Measurements from ENCODE around the gene RPL37. TPM values are rescaled to one million over a fixed set of nuclear protein-coding genes. Genes with fewer than 3 reads are reported as not detected.
"Not testable (repeated sequence)": the region's sequence is repeated elsewhere in the genome, so short reads cannot be mapped to it uniquely, and the experiment has no call there.

The RPL37 gene
- total RNA-seq, 6 experiments from 2014 or later, result 854 to 1,142 (median 1,034) TPM

GRCh38 chr5:40875958-40876357, 40.9 kb upstream of the RPL37 start:
- peaks cover 11% of the 10 kb centered on the region for H3K9me3 Mint-ChIP-seq
- no peak for DNase-seq
- no peak overlapping the region for H3K27ac Mint-ChIP-seq
- peaks cover 11% of the 10 kb centered on the region for H3K36me3 Mint-ChIP-seq (ENCODE audit: low read depth)
- TF ChIP-seq, protein P1, sequence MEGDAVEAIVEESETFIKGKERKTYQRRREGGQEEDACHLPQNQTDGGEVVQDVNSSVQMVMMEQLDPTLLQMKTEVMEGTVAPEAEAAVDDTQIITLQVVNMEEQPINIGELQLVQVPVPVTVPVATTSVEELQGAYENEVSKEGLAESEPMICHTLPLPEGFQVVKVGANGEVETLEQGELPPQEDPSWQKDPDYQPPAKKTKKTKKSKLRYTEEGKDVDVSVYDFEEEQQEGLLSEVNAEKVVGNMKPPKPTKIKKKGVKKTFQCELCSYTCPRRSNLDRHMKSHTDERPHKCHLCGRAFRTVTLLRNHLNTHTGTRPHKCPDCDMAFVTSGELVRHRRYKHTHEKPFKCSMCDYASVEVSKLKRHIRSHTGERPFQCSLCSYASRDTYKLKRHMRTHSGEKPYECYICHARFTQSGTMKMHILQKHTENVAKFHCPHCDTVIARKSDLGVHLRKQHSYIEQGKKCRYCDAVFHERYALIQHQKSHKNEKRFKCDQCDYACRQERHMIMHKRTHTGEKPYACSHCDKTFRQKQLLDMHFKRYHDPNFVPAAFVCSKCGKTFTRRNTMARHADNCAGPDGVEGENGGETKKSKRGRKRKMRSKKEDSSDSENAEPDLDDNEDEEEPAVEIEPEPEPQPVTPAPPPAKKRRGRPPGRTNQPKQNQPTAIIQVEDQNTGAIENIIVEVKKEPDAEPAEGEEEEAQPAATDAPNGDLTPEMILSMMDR (IDR thresholded peaks at IDR 0.05), result no peak
- no peak overlapping the region for H3K4me3 Mint-ChIP-seq
- H3K4me1 Mint-ChIP-seq (ENCODE audit: low read depth), result peaks cover 10% of the 10 kb centered on the region
- peaks cover 3% of the 10 kb centered on the region for H3K27me3 Mint-ChIP-seq (ENCODE audit: insufficient read depth)

- Mint-ChIP-seq H3K27ac (no peak overlapping the region), H3K36me3 (ENCODE audit: low read depth) (peaks cover 11% of the 10 kb centered on the region), H3K4me3 (no peak overlapping the region), H3K4me1 (ENCODE audit: low read depth) (peaks cover 8% of the 10 kb centered on the region; the same call in 1 of the 2 replicates), H3K9me3 (peaks cover 11% of the 10 kb centered on the region), H3K27me3 (ENCODE audit: insufficient read depth) (peaks cover 7% of the 10 kb centered on the region)
- TF ChIP-seq, protein P1 (IDR thresholded peaks at IDR 0.05), result no peak
- DNase-seq, result no peak
Observed at GRCh38 chr5:40873286-40873880, 38.4 kb upstream of the RPL37 start.

GRCh38 chr5:40872253-40872652, 37.2 kb upstream of the RPL37 start:
- not testable (repeated sequence) for DNase-seq; H3K27me3 Mint-ChIP-seq (ENCODE audit: insufficient read depth); H3K9me3 Mint-ChIP-seq; H3K36me3 Mint-ChIP-seq (ENCODE audit: low read depth); H3K4me3 Mint-ChIP-seq; H3K27ac Mint-ChIP-seq; H3K4me1 Mint-ChIP-seq (ENCODE audit: low read depth)

DNA sequence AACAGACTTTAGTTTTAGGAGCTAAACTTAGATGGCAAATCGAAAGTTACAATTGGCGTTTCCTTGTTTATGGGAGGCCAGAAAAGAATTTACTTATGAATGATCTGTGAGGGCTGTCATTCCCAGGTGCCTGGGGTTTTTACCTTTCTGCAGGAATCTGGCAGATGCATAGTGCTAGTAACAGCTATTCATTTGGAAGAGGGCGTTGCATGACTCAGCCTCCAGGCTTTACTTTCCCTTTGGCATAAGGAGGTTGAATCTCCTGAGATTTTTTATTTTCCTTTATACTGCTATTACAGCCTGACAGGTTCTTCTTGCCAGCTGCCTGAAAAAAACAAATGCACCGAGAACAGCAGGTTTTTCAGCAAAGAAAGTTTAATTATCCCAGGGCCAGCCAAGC, 36.2 kb upstream of the RPL37 start:
- no peaks in the 10 kb centered on the region for H3K9me3 Mint-ChIP-seq
- peak overlapping the region; percentile 40; the same call in 1 of the 2 replicates for H3K4me3 Mint-ChIP-seq
- peaks cover 8% of the 10 kb centered on the region; the same call in 1 of the 2 replicates for H3K4me1 Mint-ChIP-seq (ENCODE audit: low read depth)
- H3K36me3 Mint-ChIP-seq (ENCODE audit: low read depth), result no peaks in the 10 kb centered on the region
- TF ChIP-seq, protein P1 (IDR thresholded peaks at IDR 0.05), result no peak
- peaks cover 7% of the 10 kb centered on the region for H3K27me3 Mint-ChIP-seq (ENCODE audit: insufficient read depth)
- H3K27ac Mint-ChIP-seq, result no peak overlapping the region
- DNase-seq, result no peak

GRCh38 chr5:40869384-40869783, 34.4 kb upstream of the RPL37 start:
- TF ChIP-seq, protein P1 (IDR thresholded peaks at IDR 0.05), result no peak
- Mint-ChIP-seq H3K27me3 (ENCODE audit: insufficient read depth) (peaks cover 11% of the 10 kb centered on the region), H3K36me3 (ENCODE audit: low read depth) (peaks cover 10% of the 10 kb centered on the region), H3K4me1 (ENCODE audit: low read depth) (peaks cover 8% of the 10 kb centered on the region; the same call in 1 of the 2 replicates), H3K9me3 (peaks cover 10% of the 10 kb centered on the region), H3K4me3 (no peak overlapping the region), H3K27ac (no peak overlapping the region)
- no peak for DNase-seq

DNA sequence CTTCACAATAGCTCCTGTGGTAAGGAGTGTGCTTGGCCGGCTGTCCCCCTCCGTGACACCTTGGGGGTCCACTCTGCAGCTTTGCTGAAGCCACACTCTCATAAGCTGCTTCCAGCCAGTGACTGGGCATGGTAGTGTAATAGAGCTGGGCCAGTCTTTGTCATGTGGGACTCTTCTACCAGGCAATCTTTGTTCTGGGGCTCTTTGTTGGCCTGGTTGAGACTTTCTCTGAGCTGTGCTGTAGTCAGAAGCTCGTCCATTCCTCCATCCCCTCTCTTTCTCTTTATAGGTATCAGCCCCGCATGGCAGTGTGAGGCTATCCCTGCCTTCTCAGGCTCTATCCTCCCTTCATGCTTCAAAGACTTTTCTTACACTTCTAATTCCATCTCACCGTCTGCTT, 31.8 kb upstream of the RPL37 start:
- Mint-ChIP-seq H3K36me3 (ENCODE audit: low read depth) (peaks cover 12% of the 10 kb centered on the region), H3K27me3 (ENCODE audit: insufficient read depth) (peaks cover 11% of the 10 kb centered on the region), H3K4me3 (no peak overlapping the region), H3K4me1 (ENCODE audit: low read depth) (peaks cover 8% of the 10 kb centered on the region; the same call in 1 of the 2 replicates), H3K9me3 (peaks cover 10% of the 10 kb centered on the region), H3K27ac (no peak overlapping the region)
- TF ChIP-seq, protein P1 (IDR thresholded peaks at IDR 0.05), result no peak
- DNase-seq, result no peak

DNA sequence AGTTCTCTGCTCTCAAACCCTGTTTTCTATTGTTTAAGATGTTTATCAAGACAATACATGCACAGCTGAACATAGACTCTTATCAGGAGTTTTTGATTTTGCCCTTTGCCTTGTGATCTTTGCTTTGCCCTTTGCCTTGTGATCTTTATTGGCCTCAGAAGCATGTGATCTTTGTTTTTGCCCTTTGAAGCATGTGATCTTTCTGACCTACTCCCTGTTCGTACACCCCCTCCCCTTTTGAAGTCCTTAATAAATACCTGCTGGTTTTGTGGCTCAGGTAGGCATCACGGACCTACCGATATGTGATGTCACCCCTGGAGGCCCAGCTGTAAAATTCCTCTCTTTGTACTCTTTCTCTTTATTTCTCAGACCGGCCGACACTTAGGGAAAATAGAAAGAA, 30.0 kb upstream of the RPL37 start:
- H3K4me1 Mint-ChIP-seq (ENCODE audit: low read depth); H3K27ac Mint-ChIP-seq; H3K9me3 Mint-ChIP-seq; DNase-seq; H3K4me3 Mint-ChIP-seq: not testable (repeated sequence)
- Mint-ChIP-seq H3K36me3 (ENCODE audit: low read depth) (peaks cover 12% of the 10 kb centered on the region), H3K27me3 (ENCODE audit: insufficient read depth) (peaks cover 11% of the 10 kb centered on the region)

Measured in HFFc6 (cell line).